OCI-LY1 (cell line): Measurements from ENCODE around the gene ST6GAL1.

Source experiments
- H2AFZ ChIP-seq: fragments of 200-600 bp; sonication (generic), shearing (Covaris generic); 2 replicates; pipeline ENCODE4 v1.6.0; 2014; ENCODE audit warnings: antibody characterized with exemption, mild to moderate bottlenecking, low read length
- H3F3A ChIP-seq: fragments of 200-600 bp; sonication (generic), shearing (Covaris generic); 2 replicates; pipeline ENCODE4 v1.6.0; 2014; ENCODE audit warnings: mild to moderate bottlenecking, antibody characterized with exemption, low read length, moderate library complexity; ENCODE audit not compliant: insufficient read depth
- H3K27ac ChIP-seq: fragments of 200-600 bp; sonication (generic); 2 replicates; pipeline ENCODE4 v1.5.1; 2014; ENCODE audit warnings: low read length, mixed run types, mild to moderate bottlenecking, low read depth; ENCODE audit not compliant: poor library complexity, severe bottlenecking
- H3K27me3 ChIP-seq: fragments of 200-600 bp; sonication (generic); 2 replicates; pipeline ENCODE4 v1.6.0; 2014; ENCODE audit warnings: antibody characterized with exemption, mild to moderate bottlenecking, low read length, moderate library complexity; ENCODE audit not compliant: insufficient read depth
- H3K36me3 ChIP-seq: fragments of 200-600 bp; sonication (generic); 2 replicates; pipeline ENCODE4 v1.6.1; 2014; ENCODE audit warnings: mild to moderate bottlenecking, antibody characterized with exemption, low read length, moderate library complexity, mixed read lengths; ENCODE audit not compliant: insufficient read depth
- H3K4me1 ChIP-seq: fragments of 200-600 bp; sonication (generic); 2 replicates; pipeline ENCODE4 v1.5.1; 2014; ENCODE audit warnings: mild to moderate bottlenecking, low read length, moderate library complexity; ENCODE audit not compliant: insufficient read depth, severe bottlenecking
- H3K4me2 ChIP-seq: fragments of 200-600 bp; sonication (generic), shearing (Covaris generic); 2 replicates; pipeline ENCODE4 v1.6.1; 2014; ENCODE audit warnings: low read length
- H3K4me3 ChIP-seq: fragments of 200-600 bp; sonication (generic); 2 replicates; pipeline ENCODE4 v1.5.1; 2014; ENCODE audit warnings: low read length, low read depth, mild to moderate bottlenecking, mixed read lengths; ENCODE audit not compliant: poor library complexity, severe bottlenecking
- H3K79me2 ChIP-seq: fragments of 200-600 bp; shearing (Covaris generic); 2 replicates; pipeline ENCODE4 v1.6.1; 2016; ENCODE audit warnings: mixed run types, low read length, mixed read lengths; ENCODE audit not compliant: insufficient read depth
- H3K9ac ChIP-seq: fragments of 200-600 bp; sonication (generic), shearing (Covaris generic); 2 replicates; pipeline ENCODE4 v1.6.1; 2014; ENCODE audit warnings: mild to moderate bottlenecking, low read length, mixed read lengths
- H3K9me2 ChIP-seq: fragments of 200-600 bp; sonication (generic), shearing (Covaris generic); 2 replicates; pipeline ENCODE4 v1.6.1; 2014; ENCODE audit warnings: low read depth, mild to moderate bottlenecking, low read length, mixed read lengths
- H3K9me3 ChIP-seq: fragments of 200-600 bp; shearing (Covaris generic); 2 replicates; pipeline ENCODE4 v1.6.1; 2014; ENCODE audit warnings: low read length, mixed read lengths
- H4K20me1 ChIP-seq: fragments of 200-600 bp; sonication (generic), shearing (Covaris generic); 2 replicates; pipeline ENCODE4 v1.6.0; 2016; ENCODE audit warnings: mild to moderate bottlenecking, low read length; ENCODE audit not compliant: insufficient read depth
- EZH2 ChIP-seq: fragments of 200-600 bp; sonication (generic), shearing (Covaris generic); IDR thresholded peaks from 2 replicates; pipeline ENCODE4 v1.8.0; 2017; ENCODE audit warnings: borderline replicate concordance, mixed run types, mild to moderate bottlenecking, antibody characterized with exemption, low read length, moderate library complexity, mixed read lengths
- TF ChIP-seq, protein P1 (sequence below): fragments of 200-600 bp; sonication (generic), shearing (Covaris generic); IDR thresholded peaks from 2 replicates; pipeline ENCODE4 v1.5.1; 2017; ENCODE audit warnings: mild to moderate bottlenecking, antibody characterized with exemption, low read length, moderate library complexity, mixed read lengths

Gene ST6GAL1

GRCh38 chr3:187074846-187075245 lies 144.5 kb downstream of the ST6GAL1 start:
- Histone ChIP-seq H4K20me1 (no peaks in the 10 kb centered on the region), H3K27ac (no peak overlapping the region), H3K4me2 (no peak overlapping the region), H3K9ac (no peak overlapping the region), H3K27me3 (no peaks in the 10 kb centered on the region), H3K9me3 (no peaks in the 10 kb centered on the region), H2AFZ (no peak overlapping the region), H3K4me1 (peaks cover 38% of the 10 kb centered on the region), H3K9me2 (no peaks in the 10 kb centered on the region), H3K79me2 (no peaks in the 10 kb centered on the region), H3F3A (peaks cover 5% of the 10 kb centered on the region; the same call in 1 of the 2 replicates), H3K36me3 (peaks cover 88% of the 10 kb centered on the region), H3K4me3 (no peak overlapping the region)
- no peak for TF ChIP-seq EZH2
- TF ChIP-seq, protein P1, sequence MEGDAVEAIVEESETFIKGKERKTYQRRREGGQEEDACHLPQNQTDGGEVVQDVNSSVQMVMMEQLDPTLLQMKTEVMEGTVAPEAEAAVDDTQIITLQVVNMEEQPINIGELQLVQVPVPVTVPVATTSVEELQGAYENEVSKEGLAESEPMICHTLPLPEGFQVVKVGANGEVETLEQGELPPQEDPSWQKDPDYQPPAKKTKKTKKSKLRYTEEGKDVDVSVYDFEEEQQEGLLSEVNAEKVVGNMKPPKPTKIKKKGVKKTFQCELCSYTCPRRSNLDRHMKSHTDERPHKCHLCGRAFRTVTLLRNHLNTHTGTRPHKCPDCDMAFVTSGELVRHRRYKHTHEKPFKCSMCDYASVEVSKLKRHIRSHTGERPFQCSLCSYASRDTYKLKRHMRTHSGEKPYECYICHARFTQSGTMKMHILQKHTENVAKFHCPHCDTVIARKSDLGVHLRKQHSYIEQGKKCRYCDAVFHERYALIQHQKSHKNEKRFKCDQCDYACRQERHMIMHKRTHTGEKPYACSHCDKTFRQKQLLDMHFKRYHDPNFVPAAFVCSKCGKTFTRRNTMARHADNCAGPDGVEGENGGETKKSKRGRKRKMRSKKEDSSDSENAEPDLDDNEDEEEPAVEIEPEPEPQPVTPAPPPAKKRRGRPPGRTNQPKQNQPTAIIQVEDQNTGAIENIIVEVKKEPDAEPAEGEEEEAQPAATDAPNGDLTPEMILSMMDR: no peak

GRCh38 chr3:187076297-187076696 lies 146.0 kb downstream of the ST6GAL1 start:
- Histone ChIP-seq H3K27ac (peak overlapping the region; percentile 15), H2AFZ (no peak overlapping the region)

DNA sequence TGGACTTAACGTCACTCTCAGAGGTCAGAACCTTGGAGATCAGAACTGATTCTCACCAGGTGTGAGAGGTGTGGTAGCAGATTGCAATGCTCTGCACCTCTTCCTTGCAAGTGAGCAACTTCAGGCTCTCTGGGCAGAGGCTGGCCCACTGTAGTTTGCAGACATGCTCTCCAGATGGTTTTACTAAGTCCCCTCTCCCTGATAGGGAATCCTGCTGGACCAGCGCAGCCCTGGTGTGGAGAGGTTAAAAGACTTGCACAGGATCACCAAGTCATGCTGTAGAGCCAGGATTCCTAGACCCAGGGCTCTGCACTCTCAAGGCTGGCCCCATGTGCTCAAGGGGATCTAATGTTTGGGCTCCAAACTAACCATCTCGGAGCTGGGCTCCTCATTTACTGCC lies 146.8 kb downstream of the ST6GAL1 start:
- no peaks in the 10 kb centered on the region for H3K79me2 ChIP-seq
- H3K27ac ChIP-seq: peak overlapping the region; percentile 15
- H3K4me1 ChIP-seq: peaks cover 15% of the 10 kb centered on the region
- no peaks in the 10 kb centered on the region for H4K20me1 ChIP-seq
- H3K4me2 ChIP-seq: no peak overlapping the region
- H3K9me3 ChIP-seq: no peaks in the 10 kb centered on the region
- H2AFZ ChIP-seq: no peak overlapping the region
- H3K36me3 ChIP-seq: peaks cover 70% of the 10 kb centered on the region
- no peak overlapping the region for H3K9ac ChIP-seq
- no peak overlapping the region for H3K4me3 ChIP-seq
- H3K27me3 ChIP-seq: no peaks in the 10 kb centered on the region
- no peaks in the 10 kb centered on the region for H3K9me2 ChIP-seq
- TF ChIP-seq EZH2: no peak
- TF ChIP-seq, protein P1: no peak
- peaks cover 5% of the 10 kb centered on the region; the same call in 1 of the 2 replicates for H3F3A ChIP-seq

More at GRCh38 chr3:187076297-187076696, 146.0 kb downstream of the ST6GAL1 start:
- Histone ChIP-seq H3K4me3 (no peak overlapping the region), H3F3A (peaks cover 5% of the 10 kb centered on the region; the same call in 1 of the 2 replicates), H3K9ac (no peak overlapping the region), H3K4me2 (no peak overlapping the region), H3K36me3 (peaks cover 74% of the 10 kb centered on the region), H3K9me3 (no peaks in the 10 kb centered on the region), H3K27me3 (no peaks in the 10 kb centered on the region), H3K4me1 (peaks cover 23% of the 10 kb centered on the region), H3K9me2 (no peaks in the 10 kb centered on the region), H3K79me2 (no peaks in the 10 kb centered on the region), H4K20me1 (no peaks in the 10 kb centered on the region)
- TF ChIP-seq, protein P1: no peak
- no peak for TF ChIP-seq EZH2
